ENCODE measurements around the gene FAM171A1. TPM values are rescaled to one million over a fixed set of nuclear protein-coding genes. Genes with fewer than 3 reads are reported as not detected.

Gene FAM171A1
- total RNA-seq, 3 donors from 2014 or later, result 2.7 to 4.2 (median 3.7) TPM

GRCh38 chr10:15230257-15230656, 140.8 kb downstream of the FAM171A1 start:
- Mint-ChIP-seq H3K4me3 (no peak overlapping the region), H3K9me3 (no peaks in the 10 kb centered on the region), H3K36me3 (ENCODE audit: insufficient read depth) (peaks cover 1% of the 10 kb centered on the region), H3K4me1 (ENCODE audit: low read depth) (no peaks in the 10 kb centered on the region), H3K27me3 (ENCODE audit: low read depth) (no peaks in the 10 kb centered on the region)
- ATAC-seq, result no peak
- no peak for DNase-seq

DNA sequence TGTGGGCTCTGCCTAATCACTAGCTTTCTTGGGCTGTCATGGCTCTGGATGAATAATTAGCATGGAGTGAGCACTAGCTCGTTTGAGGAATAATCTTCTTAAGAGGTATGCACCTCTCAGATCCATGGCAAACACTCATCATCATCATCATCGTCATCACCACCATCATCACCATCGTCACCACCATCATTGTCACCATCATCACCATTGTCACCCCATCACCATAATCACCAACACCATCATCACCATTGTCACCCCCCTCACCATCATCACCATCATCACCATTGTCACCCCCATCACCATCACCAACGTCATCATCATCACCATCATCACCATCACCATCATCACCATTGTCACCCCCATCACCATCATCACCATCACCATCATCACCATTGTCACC, 141.8 kb downstream of the FAM171A1 start:
- DNase-seq (no peak), ATAC-seq (no peak)
- Mint-ChIP-seq H3K27me3 (ENCODE audit: low read depth) (no peaks in the 10 kb centered on the region), H3K4me3 (no peak overlapping the region), H3K36me3 (ENCODE audit: insufficient read depth) (peaks cover 9% of the 10 kb centered on the region), H3K4me1 (ENCODE audit: low read depth) (no peaks in the 10 kb centered on the region), H3K9me3 (peaks cover 7% of the 10 kb centered on the region)

- DNase-seq (no peak), ATAC-seq (no peak)
- H3K4me3 Mint-ChIP-seq, result no peak overlapping the region
- peaks cover 12% of the 10 kb centered on the region for H3K36me3 Mint-ChIP-seq (ENCODE audit: insufficient read depth)
- H3K9me3 Mint-ChIP-seq, result peaks cover 13% of the 10 kb centered on the region
- no peaks in the 10 kb centered on the region for H3K27me3 Mint-ChIP-seq (ENCODE audit: low read depth)
- H3K4me1 Mint-ChIP-seq (ENCODE audit: low read depth), result no peaks in the 10 kb centered on the region
Measured at GRCh38 chr10:15228426-15228825, 142.7 kb downstream of the FAM171A1 start.

- ATAC-seq (no peak), DNase-seq (no peak)
- no peaks in the 10 kb centered on the region for H3K4me1 Mint-ChIP-seq (ENCODE audit: low read depth)
- H3K4me3 Mint-ChIP-seq, result no peak overlapping the region
- peaks cover 12% of the 10 kb centered on the region for H3K36me3 Mint-ChIP-seq (ENCODE audit: insufficient read depth)
- peaks cover 13% of the 10 kb centered on the region for H3K9me3 Mint-ChIP-seq
- H3K27me3 Mint-ChIP-seq (ENCODE audit: low read depth), result no peaks in the 10 kb centered on the region
Measured at GRCh38 chr10:15227611-15228372, 143.3 kb downstream of the FAM171A1 start.

DNA sequence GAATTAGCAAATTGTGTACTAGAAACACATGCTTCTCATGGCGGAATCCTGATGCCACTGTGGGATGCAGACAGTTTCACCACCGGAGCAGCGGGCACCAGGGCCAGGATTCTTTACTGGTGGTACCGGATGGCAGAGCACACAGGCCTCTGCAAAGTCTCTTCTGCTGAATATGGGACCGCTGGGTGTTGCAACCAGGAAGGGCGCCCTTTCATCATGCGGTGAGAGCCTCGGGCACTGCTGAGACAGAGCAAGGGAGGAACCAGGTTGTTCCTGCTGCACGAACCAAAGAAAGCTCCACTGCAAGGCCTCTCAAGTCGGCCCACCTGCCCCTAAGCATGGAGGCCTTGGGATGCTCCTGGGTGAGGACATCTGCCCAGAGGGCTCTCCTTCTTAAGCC, 145.6 kb downstream of the FAM171A1 start:
- Mint-ChIP-seq H3K36me3 (ENCODE audit: insufficient read depth) (peaks cover 17% of the 10 kb centered on the region), H3K4me3 (no peak overlapping the region), H3K27me3 (ENCODE audit: low read depth) (no peaks in the 10 kb centered on the region), H3K4me1 (ENCODE audit: low read depth) (no peaks in the 10 kb centered on the region), H3K9me3 (peaks cover 13% of the 10 kb centered on the region)
- DNase-seq (no peak), ATAC-seq (no peak)

GRCh38 chr10:15224948-15225347, 146.1 kb downstream of the FAM171A1 start:
- peaks cover 13% of the 10 kb centered on the region for H3K9me3 Mint-ChIP-seq
- no peak overlapping the region for H3K4me3 Mint-ChIP-seq
- H3K4me1 Mint-ChIP-seq (ENCODE audit: low read depth), result no peaks in the 10 kb centered on the region
- H3K36me3 Mint-ChIP-seq (ENCODE audit: insufficient read depth), result peaks cover 19% of the 10 kb centered on the region
- ATAC-seq (no peak), DNase-seq (no peak)
- H3K27me3 Mint-ChIP-seq (ENCODE audit: low read depth), result no peaks in the 10 kb centered on the region

DNA sequence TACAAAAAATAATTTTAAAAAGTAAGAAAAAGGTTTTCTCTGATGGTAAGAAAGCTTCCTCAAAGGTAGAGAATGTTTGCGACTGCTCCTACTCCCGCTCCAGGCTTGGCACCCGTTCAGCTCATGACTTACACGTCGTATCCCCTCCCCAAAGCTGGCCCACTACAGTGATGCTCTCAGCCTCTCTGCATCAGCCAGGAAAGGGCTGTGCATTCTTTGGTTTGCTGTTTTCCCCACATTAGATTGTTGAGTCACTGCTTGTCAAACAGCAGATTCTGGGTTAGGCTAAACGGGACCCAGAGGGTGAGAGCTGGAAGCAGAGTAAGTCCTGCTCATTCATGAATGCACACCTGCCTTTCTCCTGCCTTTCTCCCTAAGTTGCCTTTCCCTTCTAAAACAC, 147.9 kb downstream of the FAM171A1 start:
- no peaks in the 10 kb centered on the region for H3K4me1 Mint-ChIP-seq (ENCODE audit: low read depth)
- H3K27me3 Mint-ChIP-seq (ENCODE audit: low read depth), result no peaks in the 10 kb centered on the region
- ATAC-seq (no peak), DNase-seq (no peak)
- H3K36me3 Mint-ChIP-seq (ENCODE audit: insufficient read depth), result peaks cover 19% of the 10 kb centered on the region
- peaks cover 13% of the 10 kb centered on the region for H3K9me3 Mint-ChIP-seq
- H3K4me3 Mint-ChIP-seq, result no peak overlapping the region

GRCh38 chr10:15222511-15222910, 148.6 kb downstream of the FAM171A1 start:
- peaks cover 19% of the 10 kb centered on the region for H3K36me3 Mint-ChIP-seq (ENCODE audit: insufficient read depth)
- no peak overlapping the region for H3K4me3 Mint-ChIP-seq
- no peaks in the 10 kb centered on the region for H3K4me1 Mint-ChIP-seq (ENCODE audit: low read depth)
- no peaks in the 10 kb centered on the region for H3K27me3 Mint-ChIP-seq (ENCODE audit: low read depth)
- no peak for ATAC-seq
- DNase-seq, result no peak
- peaks cover 13% of the 10 kb centered on the region for H3K9me3 Mint-ChIP-seq

GRCh38 chr10:15220445-15220844, 150.6 kb downstream of the FAM171A1 start:
- no peak for ATAC-seq
- Mint-ChIP-seq H3K36me3 (ENCODE audit: insufficient read depth) (peaks cover 19% of the 10 kb centered on the region), H3K4me3 (no peak overlapping the region)

DNA sequence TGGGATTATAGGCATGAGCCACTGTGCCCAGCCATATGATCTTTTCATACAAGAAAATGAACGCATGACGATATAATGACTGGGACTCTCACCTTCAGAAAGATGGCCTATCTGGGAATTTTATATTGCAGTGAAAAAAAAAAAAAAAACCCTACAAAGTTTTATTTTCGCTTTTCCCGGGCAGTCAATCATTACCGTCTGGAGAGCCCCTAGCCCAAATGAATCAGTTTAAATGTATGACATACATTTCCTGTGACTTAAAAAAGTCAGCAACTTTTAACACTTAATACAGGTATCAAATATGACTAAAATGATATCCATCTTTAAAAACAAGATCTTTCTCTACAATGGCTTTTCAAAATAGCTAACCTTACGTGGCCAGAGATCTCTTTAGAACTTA, 154.4 kb downstream of the FAM171A1 start:
- H3K36me3 Mint-ChIP-seq (ENCODE audit: insufficient read depth), result peaks cover 25% of the 10 kb centered on the region
- no peak overlapping the region for H3K4me3 Mint-ChIP-seq
- H3K9me3 Mint-ChIP-seq, result no peaks in the 10 kb centered on the region
- no peak for DNase-seq
- no peaks in the 10 kb centered on the region for H3K27me3 Mint-ChIP-seq (ENCODE audit: low read depth)
- peaks cover under 1% of the 10 kb centered on the region for H3K4me1 Mint-ChIP-seq (ENCODE audit: low read depth)
- ATAC-seq, result no peak

More at GRCh38 chr10:15220445-15220844, 150.6 kb downstream of the FAM171A1 start:
- H3K9me3 Mint-ChIP-seq, result peaks cover 13% of the 10 kb centered on the region
- no peaks in the 10 kb centered on the region for H3K4me1 Mint-ChIP-seq (ENCODE audit: low read depth)
- no peaks in the 10 kb centered on the region for H3K27me3 Mint-ChIP-seq (ENCODE audit: low read depth)
- DNase-seq, result no peak

DNA sequence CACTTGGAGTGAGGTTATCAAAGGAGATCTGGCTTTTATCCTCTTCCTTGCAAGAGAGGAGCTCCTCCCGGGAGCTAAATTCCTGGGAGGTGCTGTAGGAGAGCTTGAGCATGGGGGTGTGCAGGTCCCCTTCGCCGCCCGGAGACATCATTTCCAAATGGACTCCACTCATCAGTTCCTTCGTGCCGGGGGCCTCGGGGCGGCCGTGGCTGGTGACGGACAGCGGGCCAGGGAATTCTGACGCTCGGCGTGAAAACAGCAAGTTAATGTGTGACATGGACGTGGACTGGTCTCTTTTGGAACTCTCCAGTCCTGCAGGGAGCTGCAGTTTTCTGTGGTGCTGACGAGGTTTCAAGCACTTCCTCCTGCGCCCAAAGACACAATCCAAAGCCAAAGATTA, 156.9 kb downstream of the FAM171A1 start:
- Mint-ChIP-seq H3K4me1 (ENCODE audit: low read depth) (peaks cover 23% of the 10 kb centered on the region), H3K9me3 (no peaks in the 10 kb centered on the region), H3K36me3 (ENCODE audit: insufficient read depth) (peaks cover 18% of the 10 kb centered on the region), H3K27me3 (ENCODE audit: low read depth) (no peaks in the 10 kb centered on the region), H3K4me3 (no peak overlapping the region)
- no peak for DNase-seq
- ATAC-seq, result no peak

GRCh38 chr10:15213461-15213861, 157.6 kb downstream of the FAM171A1 start:
- Mint-ChIP-seq H3K36me3 (ENCODE audit: insufficient read depth) (peaks cover 18% of the 10 kb centered on the region), H3K4me3 (no peak overlapping the region), H3K9me3 (no peaks in the 10 kb centered on the region), H3K27me3 (ENCODE audit: low read depth) (no peaks in the 10 kb centered on the region), H3K4me1 (ENCODE audit: low read depth) (peaks cover 30% of the 10 kb centered on the region)
- ATAC-seq, result no peak
- no peak for DNase-seq

DNA sequence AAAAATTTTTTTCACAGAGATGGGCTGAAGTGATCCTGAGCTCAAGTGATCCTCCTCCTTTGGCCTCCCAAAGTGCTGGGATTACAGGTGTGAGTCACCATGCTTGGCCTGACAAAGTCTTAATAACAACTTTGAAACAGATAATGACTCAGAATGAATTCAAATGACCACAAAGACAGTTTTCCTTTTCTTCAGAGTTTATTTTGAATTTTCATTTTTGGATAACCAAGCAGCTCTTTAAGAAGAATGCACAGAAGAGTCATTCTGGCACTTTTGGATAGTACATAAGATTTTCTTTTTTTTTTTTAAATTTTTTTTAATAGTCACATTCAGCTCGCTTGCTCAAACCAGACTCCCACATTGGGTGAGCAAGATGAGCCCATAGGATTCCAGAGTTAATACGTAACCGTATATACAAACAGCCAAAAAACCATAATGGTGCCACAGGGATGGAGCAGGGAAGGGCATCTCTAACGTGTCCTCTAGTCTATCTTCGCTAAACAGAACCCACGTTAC, 159.6 kb downstream of the FAM171A1 start:
- Mint-ChIP-seq H3K27me3 (ENCODE audit: low read depth) (no peaks in the 10 kb centered on the region), H3K36me3 (ENCODE audit: insufficient read depth) (peaks cover 18% of the 10 kb centered on the region), H3K4me3 (no peak overlapping the region), H3K9me3 (no peaks in the 10 kb centered on the region), H3K4me1 (ENCODE audit: low read depth) (peaks cover 49% of the 10 kb centered on the region)
- ATAC-seq (peak in 1 of 2 donors; percentile 28), DNase-seq (no peak)

DNA sequence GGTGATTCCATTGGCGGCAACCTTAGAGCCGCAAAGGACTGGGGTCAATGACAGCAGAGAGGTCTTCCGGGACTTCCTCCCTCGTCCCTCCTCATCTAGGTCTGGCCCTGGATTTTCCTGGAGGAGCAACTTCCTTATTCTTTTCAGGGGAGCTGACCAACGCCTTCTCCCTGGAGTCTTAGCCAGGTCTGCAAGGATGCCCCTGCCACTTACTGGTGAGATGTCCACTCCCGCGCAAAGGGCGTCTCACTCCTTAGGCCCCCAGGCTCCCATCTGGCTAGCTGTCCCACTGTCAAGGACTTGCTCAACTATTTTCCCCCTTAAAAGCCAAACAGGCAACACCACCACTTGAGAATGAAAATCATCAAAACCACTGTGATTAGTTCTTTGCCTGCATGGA, 160.6 kb downstream of the FAM171A1 start:
- DNase-seq, result no peak
- Mint-ChIP-seq H3K4me3 (no peak overlapping the region), H3K4me1 (ENCODE audit: low read depth) (peaks cover 53% of the 10 kb centered on the region), H3K9me3 (no peaks in the 10 kb centered on the region), H3K27me3 (ENCODE audit: low read depth) (no peaks in the 10 kb centered on the region), H3K36me3 (ENCODE audit: insufficient read depth) (peaks cover 18% of the 10 kb centered on the region)
- no peak for ATAC-seq

GRCh38 chr10:15209827-15210509, 161.1 kb downstream of the FAM171A1 start:
- ATAC-seq (peak; percentile 69 to 76), DNase-seq (peak; percentile 82)
- peak overlapping the region; percentile 35 for H3K4me3 Mint-ChIP-seq
- peaks cover 53% of the 10 kb centered on the region for H3K4me1 Mint-ChIP-seq (ENCODE audit: low read depth)
- peaks cover 18% of the 10 kb centered on the region for H3K36me3 Mint-ChIP-seq (ENCODE audit: insufficient read depth)
- no peaks in the 10 kb centered on the region for H3K27me3 Mint-ChIP-seq (ENCODE audit: low read depth)
- H3K9me3 Mint-ChIP-seq, result no peaks in the 10 kb centered on the region

All from activated T-cell treated with anti-CD3 and anti-CD28 coated beads, Interleukin-2, amount 50 U/mL, for 4 hours (primary cell).